GM23338 (cell line): ENCODE results near the gene NEU3. TPM values are rescaled to one million over a fixed set of nuclear protein-coding genes. Genes with fewer than 3 reads are reported as not detected.

Experiments
- ATAC-seq: fragments of 200-7000 bp; cut with Tn5 transposase; 3 replicates; pipeline ENCODE4 v1.9.1; 2020
- DNase-seq: peaks from one replicate; pipeline ENCODE4 v3.0.0-alpha.2; 2015; ENCODE audit warnings: low spot score
- H2AFZ ChIP-seq: fragments of 200-600 bp; sonication (generic); 2 replicates; pipeline ENCODE4 v1.8.0; 2016; ENCODE audit warnings: antibody characterized with exemption, mild to moderate bottlenecking, moderate library complexity
- H3F3A ChIP-seq: fragments of 200-600 bp; sonication (generic); replicated peaks from 2 replicates; pipeline ENCODE4 v1.8.0; 2017; ENCODE audit warnings: antibody characterized with exemption, mixed run types, low read depth
- H3K27ac ChIP-seq: fragments of 200-600 bp; sonication (generic); 2 replicates; pipeline ENCODE4 v1.6.1; 2016; ENCODE audit warnings: low read depth
- H3K27me3 ChIP-seq: fragments of 200-600 bp; sonication (generic); 2 replicates; pipeline ENCODE4 v1.8.0; 2016; ENCODE audit warnings: mild to moderate bottlenecking, mixed run types, moderate library complexity; ENCODE audit not compliant: insufficient read depth
- H3K36me3 ChIP-seq: fragments of 200-600 bp; sonication (generic); 2 replicates; pipeline ENCODE4 v1.8.0; 2016; ENCODE audit warnings: mild to moderate bottlenecking; ENCODE audit not compliant: insufficient read depth
- H3K4me1 ChIP-seq: fragments of 200-600 bp; sonication (generic); 2 replicates; pipeline ENCODE4 v1.8.0; 2016; ENCODE audit warnings: mild to moderate bottlenecking, moderate library complexity; ENCODE audit not compliant: insufficient read depth
- H3K4me2 ChIP-seq: fragments of 200-600 bp; sonication (generic); 2 replicates; pipeline ENCODE4 v1.7.1; 2017; ENCODE audit warnings: mixed run types
- H3K4me3 ChIP-seq: fragments of 200-600 bp; sonication (generic); 2 replicates; pipeline ENCODE4 v1.6.1; 2016; ENCODE audit warnings: mixed run types
- H3K79me2 ChIP-seq: fragments of 200-600 bp; sonication (generic); replicated peaks from 2 replicates; pipeline ENCODE4 v1.8.0; 2017; ENCODE audit warnings: mild to moderate bottlenecking; ENCODE audit not compliant: insufficient read depth
- H3K9me2 ChIP-seq: fragments of 200-600 bp; sonication (generic); 2 replicates; pipeline ENCODE4 v1.8.0; 2017; ENCODE audit not compliant: insufficient read depth
- H4K20me1 ChIP-seq: fragments of 200-600 bp; sonication (generic); replicated peaks from 2 replicates; pipeline ENCODE4 v1.8.0; 2017; ENCODE audit warnings: mild to moderate bottlenecking; ENCODE audit not compliant: insufficient read depth
- H3K27ac Mint-ChIP-seq: 2 replicates; pipeline ENCODE4 v1.8.0; 2020; ENCODE audit warnings: inconsistent platforms, mild to moderate bottlenecking, moderate library complexity, mixed read lengths
- H3K27me3 Mint-ChIP-seq: 3 replicates; pipeline ENCODE4 v1.8.0; 2022; ENCODE audit warnings: low read depth, mild to moderate bottlenecking, moderate library complexity, mixed read lengths, inconsistent platforms; ENCODE audit not compliant: insufficient read depth, poor library complexity
- H3K36me3 Mint-ChIP-seq: 3 replicates; pipeline ENCODE4 v1.8.0; 2021; ENCODE audit warnings: low read depth, mild to moderate bottlenecking, inconsistent platforms, moderate library complexity, mixed read lengths
- H3K4me1 Mint-ChIP-seq: 3 replicates; pipeline ENCODE4 v1.8.0; 2020; ENCODE audit warnings: mild to moderate bottlenecking, inconsistent platforms, mixed read lengths
- H3K4me3 Mint-ChIP-seq: 3 replicates; pipeline ENCODE4 v1.8.0; 2021; ENCODE audit warnings: moderate library complexity, mild to moderate bottlenecking, inconsistent platforms, mixed read lengths
- H3K9me3 Mint-ChIP-seq: 3 replicates; pipeline ENCODE4 v1.8.0; 2020; ENCODE audit warnings: moderate library complexity, mild to moderate bottlenecking, inconsistent platforms, mixed read lengths
- CREB1 ChIP-seq: fragments of 250-450 bp; sonication (Bioruptor Pico); IDR thresholded peaks from 2 replicates; pipeline ENCODE4 v1.5.0; 2020; ENCODE audit warnings: low read depth, mild to moderate bottlenecking, moderate library complexity
- CTCF ChIP-seq, 2 experiments: fragments of 200-600 bp in 1 of 2; sonication (generic) in 1 of 2; conservative IDR thresholded peaks; 2 replicates each; pipeline versions ENCODE4 v1.5.1 to v1.6.1; 2016 to 2017; ENCODE audit warnings: antibody characterized with exemption in 2 of 2, low read depth in 2 of 2, mild to moderate bottlenecking in 2 of 2, moderate library complexity in 1 of 2
- EZH2 ChIP-seq: fragments of 200-600 bp; sonication (generic); IDR thresholded peaks from one replicate; pipeline ENCODE4 v1.8.0; 2017; ENCODE audit warnings: antibody characterized with exemption, mild to moderate bottlenecking, low read depth; ENCODE audit not compliant: unreplicated experiment
- EZH2phosphoT487 ChIP-seq: fragments of 200-600 bp; sonication (generic); IDR thresholded peaks from one replicate; pipeline ENCODE4 v1.8.1; 2018; ENCODE audit warnings: antibody characterized with exemption; ENCODE audit not compliant: unreplicated experiment
- JUNB ChIP-seq: IDR thresholded peaks from one replicate; pipeline ENCODE4 v1.6.1; 2016; ENCODE audit warnings: antibody characterized with exemption; ENCODE audit not compliant: unreplicated experiment
- NANOG ChIP-seq: IDR thresholded peaks from 2 replicates; pipeline ENCODE4 v1.6.1; 2016; ENCODE audit warnings: antibody characterized with exemption, borderline replicate concordance
- POLR2AphosphoS5 ChIP-seq: IDR thresholded peaks from 2 replicates; pipeline ENCODE4 v1.6.1; 2016; ENCODE audit warnings: antibody characterized with exemption, low read depth
- STAT1 ChIP-seq: IDR thresholded peaks from one replicate; pipeline ENCODE4 v1.6.1; 2016; ENCODE audit warnings: antibody characterized with exemption; ENCODE audit not compliant: unreplicated experiment
- ZNF114 ChIP-seq: fragments of 250-450 bp; sonication (Bioruptor Pico); IDR thresholded peaks from 2 replicates; pipeline ENCODE4 v1.5.0; 2020; ENCODE audit warnings: mild to moderate bottlenecking, moderate library complexity
- ZNF331 ChIP-seq: fragments of 250-450 bp; sonication (Bioruptor Pico); IDR thresholded peaks from 2 replicates; pipeline ENCODE4 v1.5.0; 2020; ENCODE audit warnings: low read depth, mild to moderate bottlenecking, moderate library complexity
- polyA plus RNA-seq: library from polyadenylated mRNA; unstranded; fragments of >200 nt; fragmentation: Nextera tagmentation; extraction: Ambion mirVana; gene quantifications from 2 replicates; pipeline ENCODE4 v1.2.1, GENCODE V29; 2016
- total RNA-seq: library from RNA; depleted of rRNA; stranded (reverse); fragments of >200 nt; shearing (Covaris generic); gene quantifications from 2 replicates; pipeline ENCODE4 v1.2.3, GENCODE V29; 2014
- TF ChIP-seq, protein P1 (sequence below): fragments of 250-450 bp; sonication (Bioruptor Pico); IDR thresholded peaks from 2 replicates; pipeline ENCODE4 v1.5.0; 2020; ENCODE audit warnings: mild to moderate bottlenecking, moderate library complexity
- TF ChIP-seq, protein P2 (sequence below): IDR thresholded peaks from 2 replicates; pipeline ENCODE4 v1.6.1; 2016; ENCODE audit warnings: antibody characterized with exemption
- TF ChIP-seq, protein P3 (sequence below): IDR thresholded peaks from one replicate; pipeline ENCODE4 v1.6.1; 2018; ENCODE audit warnings: antibody characterized with exemption; ENCODE audit not compliant: unreplicated experiment

Gene NEU3
- total and polyA plus RNA-seq, 2 experiments from 2014 or later, result 2.8 to 25.9 TPM

DNA sequence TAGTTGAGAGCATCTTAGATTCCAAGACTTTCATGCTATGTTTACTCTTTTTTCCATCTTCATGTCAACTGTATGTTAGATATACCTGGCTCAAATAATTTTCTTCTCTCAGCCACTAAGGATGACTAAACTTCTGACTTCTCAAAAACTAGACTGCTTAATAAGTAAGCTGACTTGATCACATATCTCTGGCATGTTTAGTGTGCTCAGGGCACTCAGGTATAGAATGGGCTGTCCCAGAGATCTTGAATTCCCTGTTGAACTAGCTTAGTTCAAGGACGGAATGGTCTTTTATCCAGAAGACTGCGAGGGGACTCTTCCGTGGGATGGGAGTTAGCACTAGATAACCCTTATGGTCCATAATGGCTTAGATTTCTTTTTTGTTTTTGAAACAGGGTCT, 13.0 kb downstream of the NEU3 start:
- H3K4me1 Mint-ChIP-seq, result no peaks in the 10 kb centered on the region
- no peak for ATAC-seq
- H2AFZ ChIP-seq, result no peak overlapping the region
- H3K36me3 ChIP-seq, result peaks cover 9% of the 10 kb centered on the region; the same call in 1 of the 2 replicates
- no peak overlapping the region for H3K4me3 ChIP-seq
- DNase-seq, result no peak
- no peak overlapping the region for H3K27ac Mint-ChIP-seq
- H3K4me3 Mint-ChIP-seq, result no peak overlapping the region
- H3K9me3 Mint-ChIP-seq, result no peaks in the 10 kb centered on the region
- H4K20me1 ChIP-seq, result peaks cover 4% of the 10 kb centered on the region
- no peak overlapping the region for H3K4me2 ChIP-seq
- H3F3A ChIP-seq, result no peaks in the 10 kb centered on the region
- H3K79me2 ChIP-seq, result no peaks in the 10 kb centered on the region
- peaks cover 14% of the 10 kb centered on the region for H3K36me3 Mint-ChIP-seq
- no peak for TF ChIP-seq ZNF331
- TF ChIP-seq CTCF (conservative IDR thresholded peaks at IDR 0.05; ENCODE audit: low read depth in 2 of 2), result no peak
- no peak for TF ChIP-seq CREB1 (CRISPR knock-in tag)
- no peak for TF ChIP-seq NANOG
- TF ChIP-seq, protein P1, sequence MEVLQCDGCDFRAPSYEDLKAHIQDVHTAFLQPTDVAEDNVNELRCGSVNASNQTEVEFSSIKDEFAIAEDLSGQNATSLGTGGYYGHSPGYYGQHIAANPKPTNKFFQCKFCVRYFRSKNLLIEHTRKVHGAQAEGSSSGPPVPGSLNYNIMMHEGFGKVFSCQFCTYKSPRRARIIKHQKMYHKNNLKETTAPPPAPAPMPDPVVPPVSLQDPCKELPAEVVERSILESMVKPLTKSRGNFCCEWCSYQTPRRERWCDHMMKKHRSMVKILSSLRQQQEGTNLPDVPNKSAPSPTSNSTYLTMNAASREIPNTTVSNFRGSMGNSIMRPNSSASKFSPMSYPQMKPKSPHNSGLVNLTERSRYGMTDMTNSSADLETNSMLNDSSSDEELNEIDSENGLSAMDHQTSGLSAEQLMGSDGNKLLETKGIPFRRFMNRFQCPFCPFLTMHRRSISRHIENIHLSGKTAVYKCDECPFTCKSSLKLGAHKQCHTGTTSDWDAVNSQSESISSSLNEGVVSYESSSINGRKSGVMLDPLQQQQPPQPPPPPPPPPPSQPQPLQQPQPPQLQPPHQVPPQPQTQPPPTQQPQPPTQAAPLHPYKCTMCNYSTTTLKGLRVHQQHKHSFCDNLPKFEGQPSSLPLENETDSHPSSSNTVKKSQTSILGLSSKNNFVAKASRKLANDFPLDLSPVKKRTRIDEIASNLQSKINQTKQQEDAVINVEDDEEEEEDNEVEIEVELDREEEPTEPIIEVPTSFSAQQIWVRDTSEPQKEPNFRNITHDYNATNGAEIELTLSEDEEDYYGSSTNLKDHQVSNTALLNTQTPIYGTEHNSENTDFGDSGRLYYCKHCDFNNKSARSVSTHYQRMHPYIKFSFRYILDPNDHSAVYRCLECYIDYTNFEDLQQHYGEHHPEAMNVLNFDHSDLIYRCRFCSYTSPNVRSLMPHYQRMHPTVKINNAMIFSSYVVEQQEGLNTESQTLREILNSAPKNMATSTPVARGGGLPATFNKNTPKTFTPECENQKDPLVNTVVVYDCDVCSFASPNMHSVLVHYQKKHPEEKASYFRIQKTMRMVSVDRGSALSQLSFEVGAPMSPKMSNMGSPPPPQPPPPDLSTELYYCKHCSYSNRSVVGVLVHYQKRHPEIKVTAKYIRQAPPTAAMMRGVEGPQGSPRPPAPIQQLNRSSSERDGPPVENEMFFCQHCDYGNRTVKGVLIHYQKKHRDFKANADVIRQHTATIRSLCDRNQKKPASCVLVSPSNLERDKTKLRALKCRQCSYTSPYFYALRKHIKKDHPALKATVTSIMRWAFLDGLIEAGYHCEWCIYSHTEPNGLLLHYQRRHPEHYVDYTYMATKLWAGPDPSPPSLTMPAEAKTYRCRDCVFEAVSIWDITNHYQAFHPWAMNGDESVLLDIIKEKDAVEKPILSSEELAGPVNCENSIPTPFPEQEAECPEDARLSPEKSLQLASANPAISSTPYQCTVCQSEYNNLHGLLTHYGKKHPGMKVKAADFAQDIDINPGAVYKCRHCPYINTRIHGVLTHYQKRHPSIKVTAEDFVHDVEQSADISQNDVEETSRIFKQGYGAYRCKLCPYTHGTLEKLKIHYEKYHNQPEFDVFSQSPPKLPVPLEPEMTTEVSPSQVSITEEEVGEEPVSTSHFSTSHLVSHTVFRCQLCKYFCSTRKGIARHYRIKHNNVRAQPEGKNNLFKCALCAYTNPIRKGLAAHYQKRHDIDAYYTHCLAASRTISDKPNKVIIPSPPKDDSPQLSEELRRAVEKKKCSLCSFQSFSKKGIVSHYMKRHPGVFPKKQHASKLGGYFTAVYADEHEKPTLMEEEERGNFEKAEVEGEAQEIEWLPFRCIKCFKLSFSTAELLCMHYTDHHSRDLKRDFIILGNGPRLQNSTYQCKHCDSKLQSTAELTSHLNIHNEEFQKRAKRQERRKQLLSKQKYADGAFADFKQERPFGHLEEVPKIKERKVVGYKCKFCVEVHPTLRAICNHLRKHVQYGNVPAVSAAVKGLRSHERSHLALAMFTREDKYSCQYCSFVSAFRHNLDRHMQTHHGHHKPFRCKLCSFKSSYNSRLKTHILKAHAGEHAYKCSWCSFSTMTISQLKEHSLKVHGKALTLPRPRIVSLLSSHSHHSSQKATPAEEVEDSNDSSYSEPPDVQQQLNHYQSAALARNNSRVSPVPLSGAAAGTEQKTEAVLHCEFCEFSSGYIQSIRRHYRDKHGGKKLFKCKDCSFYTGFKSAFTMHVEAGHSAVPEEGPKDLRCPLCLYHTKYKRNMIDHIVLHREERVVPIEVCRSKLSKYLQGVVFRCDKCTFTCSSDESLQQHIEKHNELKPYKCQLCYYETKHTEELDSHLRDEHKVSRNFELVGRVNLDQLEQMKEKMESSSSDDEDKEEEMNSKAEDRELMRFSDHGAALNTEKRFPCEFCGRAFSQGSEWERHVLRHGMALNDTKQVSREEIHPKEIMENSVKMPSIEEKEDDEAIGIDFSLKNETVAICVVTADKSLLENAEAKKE (CRISPR knock-in tag), result no peak
- no peak for TF ChIP-seq EZH2phosphoT487
- no peak for TF ChIP-seq JUNB
- TF ChIP-seq, protein P2, sequence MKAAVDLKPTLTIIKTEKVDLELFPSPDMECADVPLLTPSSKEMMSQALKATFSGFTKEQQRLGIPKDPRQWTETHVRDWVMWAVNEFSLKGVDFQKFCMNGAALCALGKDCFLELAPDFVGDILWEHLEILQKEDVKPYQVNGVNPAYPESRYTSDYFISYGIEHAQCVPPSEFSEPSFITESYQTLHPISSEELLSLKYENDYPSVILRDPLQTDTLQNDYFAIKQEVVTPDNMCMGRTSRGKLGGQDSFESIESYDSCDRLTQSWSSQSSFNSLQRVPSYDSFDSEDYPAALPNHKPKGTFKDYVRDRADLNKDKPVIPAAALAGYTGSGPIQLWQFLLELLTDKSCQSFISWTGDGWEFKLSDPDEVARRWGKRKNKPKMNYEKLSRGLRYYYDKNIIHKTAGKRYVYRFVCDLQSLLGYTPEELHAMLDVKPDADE, result no peak
- TF ChIP-seq, protein P3, sequence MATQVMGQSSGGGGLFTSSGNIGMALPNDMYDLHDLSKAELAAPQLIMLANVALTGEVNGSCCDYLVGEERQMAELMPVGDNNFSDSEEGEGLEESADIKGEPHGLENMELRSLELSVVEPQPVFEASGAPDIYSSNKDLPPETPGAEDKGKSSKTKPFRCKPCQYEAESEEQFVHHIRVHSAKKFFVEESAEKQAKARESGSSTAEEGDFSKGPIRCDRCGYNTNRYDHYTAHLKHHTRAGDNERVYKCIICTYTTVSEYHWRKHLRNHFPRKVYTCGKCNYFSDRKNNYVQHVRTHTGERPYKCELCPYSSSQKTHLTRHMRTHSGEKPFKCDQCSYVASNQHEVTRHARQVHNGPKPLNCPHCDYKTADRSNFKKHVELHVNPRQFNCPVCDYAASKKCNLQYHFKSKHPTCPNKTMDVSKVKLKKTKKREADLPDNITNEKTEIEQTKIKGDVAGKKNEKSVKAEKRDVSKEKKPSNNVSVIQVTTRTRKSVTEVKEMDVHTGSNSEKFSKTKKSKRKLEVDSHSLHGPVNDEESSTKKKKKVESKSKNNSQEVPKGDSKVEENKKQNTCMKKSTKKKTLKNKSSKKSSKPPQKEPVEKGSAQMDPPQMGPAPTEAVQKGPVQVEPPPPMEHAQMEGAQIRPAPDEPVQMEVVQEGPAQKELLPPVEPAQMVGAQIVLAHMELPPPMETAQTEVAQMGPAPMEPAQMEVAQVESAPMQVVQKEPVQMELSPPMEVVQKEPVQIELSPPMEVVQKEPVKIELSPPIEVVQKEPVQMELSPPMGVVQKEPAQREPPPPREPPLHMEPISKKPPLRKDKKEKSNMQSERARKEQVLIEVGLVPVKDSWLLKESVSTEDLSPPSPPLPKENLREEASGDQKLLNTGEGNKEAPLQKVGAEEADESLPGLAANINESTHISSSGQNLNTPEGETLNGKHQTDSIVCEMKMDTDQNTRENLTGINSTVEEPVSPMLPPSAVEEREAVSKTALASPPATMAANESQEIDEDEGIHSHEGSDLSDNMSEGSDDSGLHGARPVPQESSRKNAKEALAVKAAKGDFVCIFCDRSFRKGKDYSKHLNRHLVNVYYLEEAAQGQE, result no peak
- no peak for TF ChIP-seq STAT1
- TF ChIP-seq POLR2AphosphoS5, result no peak
- TF ChIP-seq ZNF114 (CRISPR knock-in tag), result no peak
- TF ChIP-seq EZH2, result no peak
- H3K27me3 Mint-ChIP-seq, result peaks cover 2% of the 10 kb centered on the region
- no peaks in the 10 kb centered on the region for H3K4me1 ChIP-seq
- no peaks in the 10 kb centered on the region for H3K27me3 ChIP-seq
- no peak overlapping the region for H3K27ac ChIP-seq
- no peaks in the 10 kb centered on the region for H3K9me2 ChIP-seq
